ENCODE data around the gene CCDC6.

Gene CCDC6

DNA sequence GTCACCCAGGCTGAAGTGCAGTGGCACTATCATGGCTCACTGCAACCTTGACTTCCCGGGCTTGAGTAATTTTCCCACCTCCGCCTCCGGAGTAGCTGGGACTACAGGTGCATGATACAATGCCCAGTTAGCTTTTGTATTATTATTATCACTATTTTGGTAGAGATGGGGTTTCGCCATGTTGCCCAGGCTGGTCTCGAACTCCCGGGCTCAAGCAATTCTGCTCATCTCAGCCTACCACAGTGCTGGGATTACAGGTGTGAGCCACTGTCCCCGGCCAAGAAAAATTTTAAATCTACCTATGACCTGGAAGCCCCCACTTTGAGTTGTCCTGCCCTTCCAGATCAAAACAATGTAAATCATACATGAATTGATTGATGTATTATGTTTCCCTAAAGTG lies 38.8 kb downstream of the CCDC6 start:
- H3K4me1 ChIP-seq (ENCODE audit: control insufficient read depth in 1 of 2, insufficient read depth in 1 of 2, low read depth in 1 of 2, low read length in 1 of 2), result no peaks in the 10 kb centered on the region
- no peaks in the 10 kb centered on the region for H3K36me3 ChIP-seq

DNA sequence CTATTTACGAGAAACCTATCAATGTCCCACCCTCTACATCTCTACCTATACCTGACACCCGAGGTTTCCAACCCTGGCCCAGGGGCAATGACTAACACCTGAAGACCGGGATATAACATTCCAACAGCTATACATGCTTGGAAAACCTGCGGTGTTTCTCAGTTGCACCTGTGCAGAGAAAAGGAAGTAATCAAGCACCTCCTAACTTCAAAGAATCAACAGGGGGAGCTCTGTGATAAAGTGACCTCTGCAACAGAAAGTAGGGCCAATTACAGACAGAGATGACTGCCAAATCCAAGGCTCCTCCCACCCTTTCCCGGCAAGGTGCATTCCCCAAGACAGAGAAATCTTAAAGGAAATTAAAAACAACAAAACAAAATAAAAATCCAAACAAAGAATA lies 41.3 kb downstream of the CCDC6 start:
- Histone ChIP-seq H3K4me1 (ENCODE audit: control insufficient read depth in 1 of 2, insufficient read depth in 1 of 2, low read depth in 1 of 2, low read length in 1 of 2) (no peaks in the 10 kb centered on the region), H3K36me3 (no peaks in the 10 kb centered on the region), H3K9me3 (no peaks in the 10 kb centered on the region), H3K4me3 (ENCODE audit: low read depth in 1 of 2, low read length in 1 of 2) (no peak overlapping the region), H3K27me3 (no peaks in the 10 kb centered on the region), H3K27ac (no peak overlapping the region)
- TF ChIP-seq, protein P1, sequence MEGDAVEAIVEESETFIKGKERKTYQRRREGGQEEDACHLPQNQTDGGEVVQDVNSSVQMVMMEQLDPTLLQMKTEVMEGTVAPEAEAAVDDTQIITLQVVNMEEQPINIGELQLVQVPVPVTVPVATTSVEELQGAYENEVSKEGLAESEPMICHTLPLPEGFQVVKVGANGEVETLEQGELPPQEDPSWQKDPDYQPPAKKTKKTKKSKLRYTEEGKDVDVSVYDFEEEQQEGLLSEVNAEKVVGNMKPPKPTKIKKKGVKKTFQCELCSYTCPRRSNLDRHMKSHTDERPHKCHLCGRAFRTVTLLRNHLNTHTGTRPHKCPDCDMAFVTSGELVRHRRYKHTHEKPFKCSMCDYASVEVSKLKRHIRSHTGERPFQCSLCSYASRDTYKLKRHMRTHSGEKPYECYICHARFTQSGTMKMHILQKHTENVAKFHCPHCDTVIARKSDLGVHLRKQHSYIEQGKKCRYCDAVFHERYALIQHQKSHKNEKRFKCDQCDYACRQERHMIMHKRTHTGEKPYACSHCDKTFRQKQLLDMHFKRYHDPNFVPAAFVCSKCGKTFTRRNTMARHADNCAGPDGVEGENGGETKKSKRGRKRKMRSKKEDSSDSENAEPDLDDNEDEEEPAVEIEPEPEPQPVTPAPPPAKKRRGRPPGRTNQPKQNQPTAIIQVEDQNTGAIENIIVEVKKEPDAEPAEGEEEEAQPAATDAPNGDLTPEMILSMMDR (IDR thresholded peaks at IDR 0.05), result no peak

More for the DNA sequence above, 38.8 kb downstream of the CCDC6 start:
- no peaks in the 10 kb centered on the region for H3K9me3 ChIP-seq
- H3K4me3 ChIP-seq (ENCODE audit: low read depth in 1 of 2, low read length in 1 of 2), result no peak overlapping the region
- H3K27me3 ChIP-seq, result no peaks in the 10 kb centered on the region
- no peak overlapping the region for H3K27ac ChIP-seq
- TF ChIP-seq, protein P1 (IDR thresholded peaks at IDR 0.05), result no peak

DNA sequence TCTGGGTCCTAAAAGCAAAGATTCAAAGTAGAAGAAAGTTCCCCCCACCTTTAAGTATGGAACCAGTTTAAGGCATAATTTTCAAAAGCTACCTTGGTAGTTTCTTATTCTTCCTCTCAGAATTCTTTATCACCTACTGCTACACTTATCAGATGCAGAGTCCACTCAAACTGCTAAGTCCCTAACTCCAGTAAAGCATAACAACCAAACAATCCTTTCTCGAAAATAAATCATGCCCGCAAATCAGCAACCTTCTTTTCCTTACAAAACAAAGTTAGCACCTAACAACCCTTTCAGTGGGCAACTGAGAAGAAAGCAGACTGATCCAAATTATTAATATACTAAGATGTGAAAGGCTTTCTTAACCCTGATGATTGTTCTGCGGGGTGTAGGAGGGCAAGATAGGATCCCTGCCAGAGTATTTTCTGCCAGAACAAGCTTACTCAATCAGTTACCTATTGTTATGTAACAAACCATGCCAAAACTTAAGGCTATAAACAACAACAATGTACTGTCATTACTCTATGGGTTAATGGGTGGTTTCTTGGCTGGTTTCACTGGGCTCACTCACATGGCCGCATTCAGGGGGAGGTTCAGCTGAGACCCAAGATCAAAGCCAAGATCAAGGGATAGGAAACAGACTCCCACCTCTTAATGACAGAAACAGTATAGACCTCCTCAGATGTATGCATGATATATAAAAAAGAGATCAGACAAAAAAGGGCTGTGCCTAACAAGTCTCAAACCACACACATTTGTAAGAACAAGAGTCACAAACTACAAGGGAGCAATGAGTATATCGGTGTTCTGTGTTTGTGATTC lies 42.0 kb downstream of the CCDC6 start:
- no peak overlapping the region for H3K4me3 ChIP-seq (ENCODE audit: low read depth in 1 of 2, low read length in 1 of 2)
- no peaks in the 10 kb centered on the region for H3K27me3 ChIP-seq
- no peaks in the 10 kb centered on the region for H3K9me3 ChIP-seq
- H3K27ac ChIP-seq, result no peak overlapping the region
- TF ChIP-seq, protein P1 (IDR thresholded peaks at IDR 0.05), result no peak
- H3K4me1 ChIP-seq (ENCODE audit: control insufficient read depth in 1 of 2, insufficient read depth in 1 of 2, low read depth in 1 of 2, low read length in 1 of 2), result no peaks in the 10 kb centered on the region
- H3K36me3 ChIP-seq, result no peaks in the 10 kb centered on the region

- Histone ChIP-seq H3K9me3 (no peaks in the 10 kb centered on the region), H3K27me3 (no peaks in the 10 kb centered on the region), H3K36me3 (no peaks in the 10 kb centered on the region), H3K4me1 (ENCODE audit: control insufficient read depth in 1 of 2, insufficient read depth in 1 of 2, low read depth in 1 of 2, low read length in 1 of 2) (no peaks in the 10 kb centered on the region), H3K27ac (no peak overlapping the region), H3K4me3 (ENCODE audit: low read depth in 1 of 2, low read length in 1 of 2) (no peak overlapping the region)
- TF ChIP-seq, protein P1 (IDR thresholded peaks at IDR 0.05), result no peak
Observed at GRCh38 chr10:59859570-59859969, 46.8 kb downstream of the CCDC6 start.

DNA sequence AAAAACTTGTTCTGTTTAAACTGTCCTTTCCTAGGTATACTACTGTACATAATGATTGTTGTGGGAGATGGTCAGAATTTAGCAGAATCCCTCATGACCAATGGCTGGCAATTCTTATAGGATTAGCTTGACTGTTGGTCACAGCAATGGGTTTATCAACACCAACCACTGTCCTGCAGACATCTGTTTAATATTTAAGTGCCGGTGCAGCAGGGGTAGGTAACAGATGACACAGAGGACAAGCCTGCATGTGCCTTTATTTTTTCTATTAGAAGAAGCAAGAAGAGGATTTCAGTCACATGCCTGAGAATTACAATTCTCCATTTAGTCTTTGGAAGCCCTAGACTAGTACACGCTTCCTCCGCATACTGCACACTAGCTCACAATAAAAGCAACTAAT lies 48.4 kb downstream of the CCDC6 start:
- Histone ChIP-seq H3K4me3 (ENCODE audit: low read depth in 1 of 2, low read length in 1 of 2) (no peak overlapping the region), H3K4me1 (ENCODE audit: control insufficient read depth in 1 of 2, insufficient read depth in 1 of 2, low read depth in 1 of 2, low read length in 1 of 2) (no peaks in the 10 kb centered on the region), H3K36me3 (no peaks in the 10 kb centered on the region), H3K9me3 (no peaks in the 10 kb centered on the region), H3K27ac (no peak overlapping the region), H3K27me3 (no peaks in the 10 kb centered on the region)
- TF ChIP-seq, protein P1 (IDR thresholded peaks at IDR 0.05), result no peak

Data from neutrophil (primary cell).